Stimulated activated naive CD8-positive, alpha-beta T cell treated with anti-CD3 and anti-CD28 coated beads, Interleukin-15, amount 100 ng/mL, for 72 hours (primary cell): ENCODE data around the gene RMND5A.

ENCODE experiments used
- ATAC-seq: fragments of 150-1000 bp; cut with Tn5 transposase; 2 replicates; pipeline ENCODE4 v1.10.0; 2021; ENCODE audit warnings: mild to moderate bottlenecking, moderate library complexity
- DNase-seq, 2 donors: peaks; one replicate each; pipeline ENCODE4 v3.0.0; 2021 to 2022
- H3K27ac Mint-ChIP-seq, 2 donors: one replicate each; pipeline ENCODE4 v1.8.0; 2022; ENCODE audit warnings: mild to moderate bottlenecking in 2 of 2, mixed read lengths in 2 of 2, moderate library complexity in 2 of 2
- H3K27me3 Mint-ChIP-seq: one replicate; pipeline ENCODE4 v1.8.0; 2022; ENCODE audit warnings: mixed read lengths
- H3K4me1 Mint-ChIP-seq: one replicate; pipeline ENCODE4 v1.8.0; 2022; ENCODE audit warnings: mild to moderate bottlenecking, mixed read lengths
- H3K4me3 Mint-ChIP-seq, 2 donors: one replicate each; pipeline ENCODE4 v1.8.0; 2022; ENCODE audit warnings: mild to moderate bottlenecking in 2 of 2, mixed read lengths in 2 of 2, moderate library complexity in 1 of 2
- H3K9me3 Mint-ChIP-seq, 2 donors: one replicate each; pipeline ENCODE4 v1.8.0; 2022; ENCODE audit warnings: mixed read lengths in 2 of 2

RMND5A gene

DNA sequence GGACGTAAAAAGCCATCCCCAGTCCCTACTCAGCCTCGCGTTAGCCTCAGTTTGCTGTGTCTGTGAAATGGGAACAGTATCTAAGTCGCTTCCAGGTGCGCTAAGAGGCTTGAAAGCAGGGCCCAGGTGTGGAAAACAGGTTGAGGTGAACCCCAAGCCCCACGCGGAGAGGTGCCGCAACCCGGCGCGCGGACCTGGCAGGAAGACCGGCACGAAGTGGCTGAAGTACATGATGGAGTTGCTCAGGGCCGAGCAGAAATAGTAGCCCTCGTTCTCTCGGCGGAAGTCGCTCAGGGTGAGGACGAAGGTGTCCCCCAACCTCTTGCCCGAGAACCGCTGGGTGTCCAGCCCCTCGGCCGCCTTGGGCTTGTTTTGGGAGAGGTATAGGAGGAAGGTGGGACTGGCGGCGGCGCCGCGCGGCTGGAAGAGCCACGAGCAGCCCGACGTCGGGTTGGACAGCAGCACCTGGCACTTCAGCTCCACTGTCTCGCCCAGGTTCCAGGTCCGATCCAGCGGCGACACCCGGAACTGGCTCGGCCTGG is 70.1 kb downstream of the RMND5A start:
- H3K9me3 Mint-ChIP-seq, result peaks cover 3 to 5% of the 10 kb centered on the region in 2 donors
- DNase-seq, result peak; percentile 54 to 56
- H3K4me3 Mint-ChIP-seq, result peak overlapping the region; percentile 91 to 97
- no peaks in the 10 kb centered on the region for H3K27me3 Mint-ChIP-seq
- peaks cover 78% of the 10 kb centered on the region for H3K4me1 Mint-ChIP-seq
- no peak for ATAC-seq
- H3K27ac Mint-ChIP-seq, result peak overlapping the region; percentile 93 to 97

DNA sequence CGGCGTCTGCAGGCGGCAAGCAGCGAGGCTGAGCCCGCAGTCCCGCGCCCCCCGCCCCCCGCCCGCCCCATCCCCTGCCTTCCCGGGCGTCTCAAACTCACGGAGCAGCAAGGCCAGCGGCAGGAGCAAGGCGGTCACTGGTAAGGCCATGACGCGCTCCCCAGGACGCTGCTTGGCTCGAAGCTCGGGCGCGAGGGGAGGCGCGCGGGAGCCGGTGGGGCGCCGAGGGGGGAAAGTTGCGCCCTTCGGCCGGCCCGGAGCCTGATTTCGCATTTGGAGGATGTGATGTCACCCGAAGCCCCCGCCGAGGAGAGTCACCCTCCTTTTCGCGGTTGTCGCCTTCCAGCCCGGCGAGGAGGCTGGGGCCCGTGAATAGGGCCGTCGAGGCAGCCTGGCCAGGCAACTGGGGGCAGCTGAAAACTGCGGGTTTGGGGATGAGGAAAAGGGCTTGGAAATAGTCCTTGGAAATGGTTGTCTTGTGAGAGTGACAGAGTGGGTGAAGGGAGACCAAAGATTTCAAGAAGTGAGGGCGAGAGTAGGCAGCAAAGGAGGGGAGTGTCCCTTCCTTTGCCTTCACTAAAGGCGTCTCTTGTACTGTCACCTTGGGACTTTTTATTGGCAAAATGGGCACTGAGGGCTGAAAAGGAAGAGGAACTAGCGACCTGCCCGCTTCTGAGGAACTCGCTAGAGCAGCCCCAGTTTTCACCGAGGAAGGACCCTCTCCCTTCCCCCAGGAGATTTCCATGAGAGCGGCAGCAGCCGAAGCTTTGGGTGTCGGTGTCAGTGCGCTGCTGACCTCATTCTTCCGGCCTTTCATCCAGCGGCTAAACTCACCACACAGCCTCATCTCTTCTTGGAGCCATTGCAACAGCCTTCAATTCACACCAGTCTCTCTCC is 70.8 kb downstream of the RMND5A start, which contains the start of gene CD8A:
TSS of gene CD8A (minus strand) at position 238 of the 897 bp plus-strand sequence. CDS start at position 150, 88 bp downstream.
- ATAC-seq (peak; percentile 57), DNase-seq (peak; percentile 81 to 87)
- Mint-ChIP-seq H3K27ac (peak within 1 kb of the TSS; percentile 97 to 100), H3K4me1 (peaks cover 73% of the 10 kb centered on the region), H3K4me3 (peak within 1 kb of the TSS; percentile 91 to 97), H3K9me3 (peaks cover 11 to 12% of the 10 kb centered on the region in 2 donors), H3K27me3 (no peaks in the 10 kb centered on the region)

DNA sequence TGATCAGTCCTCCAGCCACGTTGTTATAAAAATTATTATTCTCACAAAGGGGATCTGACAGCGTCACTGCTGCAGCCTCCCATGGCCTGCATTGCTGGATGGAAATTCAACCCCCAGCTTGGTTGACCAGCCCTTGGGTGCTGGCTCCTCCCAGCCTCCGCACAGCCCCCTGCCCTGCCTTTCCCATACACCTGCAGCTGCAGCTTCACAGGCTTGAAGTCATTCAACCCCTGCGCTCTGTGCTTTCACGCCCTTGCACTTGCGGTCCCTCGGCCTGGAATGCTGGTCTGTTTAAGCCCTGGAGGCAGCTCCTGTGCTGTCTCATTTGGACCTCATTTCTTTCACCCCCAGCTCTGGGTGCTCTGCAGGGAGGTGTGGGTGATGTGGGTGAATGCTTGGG is 71.5 kb downstream of the RMND5A start:
- Mint-ChIP-seq H3K4me3 (peak overlapping the region; percentile 91 to 97), H3K4me1 (peaks cover 66% of the 10 kb centered on the region), H3K9me3 (peaks cover 17 to 18% of the 10 kb centered on the region in 2 donors), H3K27me3 (no peaks in the 10 kb centered on the region), H3K27ac (peak overlapping the region; percentile 97 to 100)
- DNase-seq, result no peak
- ATAC-seq, result peak; percentile 13

DNA sequence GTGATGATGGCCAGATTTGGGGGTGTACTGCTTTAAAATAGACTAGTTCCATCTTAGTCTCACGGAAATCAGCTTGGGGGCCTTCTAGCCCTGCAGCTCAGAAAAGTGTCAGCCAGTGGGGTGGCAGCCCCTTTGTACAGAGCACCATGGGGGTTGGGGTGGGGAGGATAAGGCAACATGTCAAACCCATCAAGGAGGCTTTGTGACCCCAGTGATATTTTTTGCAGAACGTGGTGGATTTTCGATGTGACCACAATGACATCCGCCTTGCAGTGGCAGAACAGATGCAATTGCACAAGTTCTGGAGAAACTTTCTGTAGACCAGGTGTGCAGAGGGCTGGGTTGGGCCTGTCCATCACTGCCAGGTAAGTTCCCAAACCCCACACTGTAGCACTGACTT is 73.7 kb downstream of the RMND5A start:
- peaks cover 47% of the 10 kb centered on the region for H3K4me1 Mint-ChIP-seq
- peak overlapping the region in 1 of 2 donors; percentile 93 for H3K27ac Mint-ChIP-seq
- H3K9me3 Mint-ChIP-seq, result peaks cover 26 to 28% of the 10 kb centered on the region in 2 donors
- peak overlapping the region; percentile 70 to 81 for H3K4me3 Mint-ChIP-seq
- H3K27me3 Mint-ChIP-seq, result no peaks in the 10 kb centered on the region
- peak in 1 of 2 donors; percentile 54 for DNase-seq
- ATAC-seq, result no peak

DNA sequence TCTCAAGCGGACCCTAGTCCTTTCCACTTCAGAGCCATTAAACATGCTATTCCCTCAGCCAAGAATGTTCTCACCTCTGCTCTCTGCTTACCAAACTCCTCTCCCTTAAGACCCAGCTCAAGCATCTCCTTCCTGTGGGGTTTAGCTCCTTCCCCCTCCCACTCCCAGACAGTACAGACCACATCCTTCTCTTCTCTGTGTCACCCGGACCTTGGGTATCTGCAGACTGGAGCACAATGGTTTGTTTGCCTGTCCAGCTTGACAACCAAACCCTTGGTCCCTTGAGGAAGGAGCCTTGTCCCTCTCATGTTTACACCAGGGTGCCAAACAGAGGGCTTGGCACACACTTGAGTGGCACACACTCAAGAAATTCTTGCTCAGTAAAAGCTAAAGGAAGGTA is 74.8 kb downstream of the RMND5A start:
- peaks cover 44% of the 10 kb centered on the region for H3K4me1 Mint-ChIP-seq
- H3K27ac Mint-ChIP-seq, result peak overlapping the region; percentile 2 to 28
- no peaks in the 10 kb centered on the region for H3K27me3 Mint-ChIP-seq
- DNase-seq, result peak in 1 of 2 donors; percentile 47
- peaks cover 26 to 28% of the 10 kb centered on the region in 2 donors for H3K9me3 Mint-ChIP-seq
- ATAC-seq, result peak; percentile 66
- H3K4me3 Mint-ChIP-seq, result peak overlapping the region; percentile 68 to 76

DNA sequence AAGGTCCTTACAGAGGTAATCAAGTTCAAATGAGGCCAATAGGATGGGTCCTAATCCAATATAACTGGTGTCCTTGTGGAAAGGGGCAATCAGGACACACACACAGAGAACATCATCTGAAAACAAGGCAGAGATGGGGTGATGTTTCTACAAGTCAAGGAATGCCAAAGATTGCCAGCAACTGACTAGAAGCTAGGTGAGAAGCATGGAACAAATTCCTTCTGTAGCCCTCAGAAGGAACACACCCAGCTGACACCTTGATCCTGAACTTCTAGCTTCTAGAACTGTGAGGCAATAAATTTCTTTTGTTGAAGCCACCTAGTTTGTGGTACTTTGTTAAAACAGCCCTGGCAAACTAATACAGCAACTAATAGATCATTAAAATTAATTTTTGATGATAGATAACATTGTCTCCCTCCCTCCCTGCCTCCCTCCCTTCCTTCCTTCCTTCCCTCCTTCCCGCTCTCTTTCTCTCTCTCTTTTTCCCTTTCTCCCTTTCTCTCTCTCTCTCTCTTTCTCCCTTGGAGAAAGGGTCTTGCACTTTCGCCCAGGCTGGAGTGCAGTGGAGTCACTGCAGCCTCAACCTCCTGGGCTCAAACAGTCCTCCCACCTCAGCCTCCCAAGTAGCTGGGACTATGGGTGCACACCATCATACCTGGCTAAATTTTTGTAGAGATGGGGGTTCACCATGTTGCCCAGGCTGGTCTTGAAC is 80.9 kb downstream of the RMND5A start:
- Mint-ChIP-seq H3K27me3 (no peaks in the 10 kb centered on the region), H3K4me3 (no peak overlapping the region), H3K27ac (no peak overlapping the region), H3K4me1 (peaks cover 26% of the 10 kb centered on the region), H3K9me3 (peaks cover 14 to 15% of the 10 kb centered on the region in 2 donors)
- DNase-seq, result no peak
- ATAC-seq, result no peak

DNA sequence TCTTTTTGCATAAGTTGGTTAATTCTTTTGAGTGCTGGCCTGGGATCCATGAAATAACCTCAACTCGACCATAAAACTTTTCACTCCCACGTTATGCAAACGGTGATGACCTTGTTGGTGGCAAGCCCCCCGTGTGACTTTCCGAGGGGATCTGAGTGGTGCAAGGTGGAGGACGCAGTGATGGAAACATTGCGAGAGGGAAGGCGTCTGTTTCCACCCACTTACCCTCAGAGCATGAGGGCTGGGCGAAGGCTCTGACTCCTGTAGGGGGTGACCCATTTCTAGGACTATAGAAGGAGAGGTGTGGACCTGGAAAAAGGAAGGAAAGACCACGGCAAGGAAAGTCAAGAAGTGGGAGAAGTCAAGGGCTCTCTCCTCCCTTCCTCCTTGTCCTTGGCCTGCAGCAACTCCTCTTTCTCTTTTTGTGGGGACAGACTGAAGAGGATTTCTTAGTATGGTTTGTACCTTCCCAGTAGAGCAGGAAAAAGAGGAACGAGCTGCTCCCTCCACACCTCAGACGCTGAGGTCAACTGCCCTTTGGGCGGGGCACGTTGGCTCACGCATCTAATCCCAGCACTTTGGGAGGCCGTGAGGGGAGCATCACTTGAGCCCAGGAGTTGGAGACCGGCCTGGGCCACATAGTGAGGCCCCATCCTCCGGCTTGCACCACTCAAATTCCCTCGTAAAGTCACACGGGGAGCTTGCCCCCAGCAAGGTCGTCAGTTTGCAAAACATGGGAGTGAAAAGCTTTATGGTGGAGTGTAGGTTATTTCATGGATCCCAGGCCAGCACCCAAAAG is 86.2 kb downstream of the RMND5A start:
- no peak for DNase-seq
- Mint-ChIP-seq H3K27me3 (no peaks in the 10 kb centered on the region), H3K27ac (peak overlapping the region; percentile 72 to 93), H3K9me3 (no peaks in the 10 kb centered on the region), H3K4me1 (peaks cover 33% of the 10 kb centered on the region), H3K4me3 (peak overlapping the region; percentile 88 to 93)
- no peak for ATAC-seq

DNA sequence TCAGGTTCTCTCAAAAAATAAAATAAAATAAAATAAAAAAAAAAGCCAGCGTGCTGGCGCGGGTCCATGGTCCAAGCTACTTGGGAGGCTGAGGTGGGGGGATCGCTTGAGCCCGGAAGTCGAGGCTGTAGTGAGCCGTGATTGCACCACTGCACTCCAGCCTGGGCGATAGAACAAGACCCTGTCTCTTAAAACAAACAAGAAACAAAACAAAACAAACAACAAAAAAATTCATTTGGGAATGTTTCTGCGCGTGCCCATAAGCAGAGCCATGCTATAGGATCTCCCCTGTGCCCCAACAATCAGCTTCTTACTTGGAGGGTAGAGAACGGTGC is 87.0 kb downstream of the RMND5A start:
- H3K27me3 Mint-ChIP-seq, result no peaks in the 10 kb centered on the region

DNA sequence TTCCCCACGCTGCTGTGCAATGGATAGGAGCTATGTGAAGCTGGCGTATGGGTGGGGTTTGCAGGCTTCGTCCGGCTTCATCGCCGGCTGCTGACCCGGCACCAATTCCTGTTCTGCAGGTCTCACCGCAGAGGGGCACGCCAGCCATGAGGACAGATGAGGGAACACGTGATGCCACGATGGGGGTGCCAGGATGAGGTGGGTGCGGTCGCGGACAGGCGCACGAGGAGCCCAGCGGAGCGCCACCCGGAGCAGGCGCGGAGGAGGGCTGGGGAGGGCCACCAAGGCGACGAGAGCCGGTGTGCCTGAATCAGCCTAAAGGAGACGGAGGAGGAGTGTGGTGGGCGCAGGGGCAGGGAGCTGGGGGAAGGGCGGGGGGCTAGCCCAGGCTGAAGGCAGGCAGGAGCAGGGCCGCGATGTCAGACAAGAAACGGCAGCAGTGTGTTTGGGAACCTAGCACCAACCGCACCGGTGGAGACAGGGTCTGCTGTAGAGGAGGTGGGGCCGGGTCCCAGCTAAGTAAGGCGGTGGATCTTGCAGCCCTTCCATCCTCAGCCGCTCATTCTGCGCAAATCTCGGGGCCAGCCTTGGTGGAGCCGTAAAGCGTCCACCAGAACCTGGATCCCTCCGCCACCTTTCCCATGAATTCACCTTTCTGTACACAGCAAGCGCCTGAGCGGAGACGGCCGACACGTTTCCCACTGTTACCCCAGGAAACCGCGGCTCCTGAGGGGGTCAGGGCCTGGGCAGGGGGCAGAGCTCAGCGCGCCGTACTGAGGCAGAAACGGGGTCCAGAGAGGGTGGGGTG is 87.6 kb downstream of the RMND5A start:
- H3K4me1 Mint-ChIP-seq, result peaks cover 47% of the 10 kb centered on the region
- no peaks in the 10 kb centered on the region for H3K27me3 Mint-ChIP-seq
- peaks cover 0 to 4% of the 10 kb centered on the region in 2 donors for H3K9me3 Mint-ChIP-seq
- peak overlapping the region; percentile 88 to 93 for H3K4me3 Mint-ChIP-seq
- peak; percentile 86 to 95 for DNase-seq
- H3K27ac Mint-ChIP-seq, result peak overlapping the region; percentile 96 to 97
- ATAC-seq, result peak; percentile 74

More for the DNA sequence above, 87.0 kb downstream of the RMND5A start:
- H3K4me3 Mint-ChIP-seq, result peak overlapping the region; percentile 88 to 93
- peaks cover 41% of the 10 kb centered on the region for H3K4me1 Mint-ChIP-seq
- ATAC-seq (peak; percentile 0), DNase-seq (no peak)
- peak overlapping the region; percentile 96 to 97 for H3K27ac Mint-ChIP-seq
- no peaks in the 10 kb centered on the region for H3K9me3 Mint-ChIP-seq

DNA sequence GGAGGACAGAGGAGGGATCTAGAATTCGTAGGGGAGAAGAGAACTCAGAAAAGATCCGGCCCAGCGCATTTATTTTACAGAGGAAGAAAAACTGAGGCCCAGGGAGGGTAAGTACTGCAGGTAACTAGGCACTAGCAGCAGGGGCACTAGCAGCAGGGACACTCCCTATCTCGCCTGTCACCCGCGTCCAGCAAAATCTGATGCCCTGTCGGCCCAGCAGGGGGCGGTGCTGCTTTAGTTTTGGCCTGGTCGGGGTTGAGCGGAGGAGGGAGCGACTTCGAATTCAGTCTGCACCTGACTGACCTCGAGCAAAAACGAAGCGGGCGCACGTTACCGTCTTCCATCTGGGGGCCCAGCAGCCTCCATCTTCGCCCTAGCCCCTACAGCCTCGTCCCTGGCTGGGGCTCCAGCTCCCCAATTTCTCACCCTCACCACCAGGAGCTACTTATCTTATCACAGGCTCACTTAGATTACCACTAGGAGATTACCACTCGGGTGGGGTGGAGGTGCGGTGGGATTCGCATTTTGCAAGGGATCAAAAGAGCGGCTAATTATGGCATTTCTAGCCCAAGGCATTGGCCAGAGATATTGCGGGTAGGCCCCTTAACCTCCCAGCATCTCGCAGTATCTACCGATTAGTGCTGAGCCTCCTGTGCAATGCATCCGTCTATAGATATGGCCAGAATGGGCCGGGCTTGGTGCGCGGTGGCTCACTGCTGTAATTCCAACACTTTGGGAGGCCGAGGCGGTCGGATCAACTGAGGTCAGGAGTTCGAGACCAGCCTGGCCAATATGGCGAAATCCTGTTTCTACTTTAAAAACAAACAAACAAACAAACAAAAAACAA is 88.4 kb downstream of the RMND5A start:
- Mint-ChIP-seq H3K27ac (peak overlapping the region; percentile 96 to 97), H3K4me1 (peaks cover 53% of the 10 kb centered on the region), H3K4me3 (peak overlapping the region; percentile 88 to 93), H3K27me3 (no peaks in the 10 kb centered on the region), H3K9me3 (peaks cover 0 to 5% of the 10 kb centered on the region in 2 donors)
- DNase-seq (peak; percentile 99), ATAC-seq (peak; percentile 83)

DNA sequence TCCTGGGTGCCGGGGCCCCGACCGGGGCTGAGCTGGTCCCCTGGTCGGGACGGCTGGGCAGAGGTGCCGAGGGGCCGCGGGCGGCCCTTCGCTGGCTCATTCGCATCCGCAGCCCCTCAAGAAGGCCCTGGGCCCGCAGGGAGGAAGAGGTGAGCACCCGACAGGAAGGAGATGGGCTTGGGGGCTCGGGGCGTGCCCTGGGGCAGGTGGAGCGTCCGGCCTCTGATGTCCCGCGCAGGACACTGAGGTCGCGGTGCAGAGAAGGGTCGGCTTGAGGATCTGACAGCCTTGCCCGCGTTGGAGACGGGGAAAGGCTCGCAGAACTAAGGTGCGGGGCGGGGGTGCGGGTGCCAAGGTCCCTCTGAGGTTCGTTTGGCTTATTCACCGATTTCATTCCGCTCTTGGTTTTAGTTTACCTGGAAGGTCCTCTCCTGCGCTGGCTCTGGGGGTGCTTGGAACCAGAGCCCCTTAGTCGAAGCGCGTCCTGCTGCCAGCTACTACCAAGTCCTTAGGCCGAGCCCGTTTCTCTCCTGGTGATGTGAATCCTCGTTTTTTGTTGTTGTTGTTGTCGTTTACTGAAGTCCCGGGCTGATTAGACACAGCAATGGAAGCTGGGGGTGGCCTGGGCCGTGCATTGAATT is 89.5 kb downstream of the RMND5A start:
- H3K9me3 Mint-ChIP-seq, result peaks cover 0 to 5% of the 10 kb centered on the region in 2 donors
- H3K27ac Mint-ChIP-seq, result peak overlapping the region; percentile 70 to 94
- ATAC-seq, result no peak
- DNase-seq, result peak; percentile 60 to 61
- peaks cover 54% of the 10 kb centered on the region for H3K4me1 Mint-ChIP-seq
- peak overlapping the region; percentile 88 to 93 for H3K4me3 Mint-ChIP-seq
- no peaks in the 10 kb centered on the region for H3K27me3 Mint-ChIP-seq

DNA sequence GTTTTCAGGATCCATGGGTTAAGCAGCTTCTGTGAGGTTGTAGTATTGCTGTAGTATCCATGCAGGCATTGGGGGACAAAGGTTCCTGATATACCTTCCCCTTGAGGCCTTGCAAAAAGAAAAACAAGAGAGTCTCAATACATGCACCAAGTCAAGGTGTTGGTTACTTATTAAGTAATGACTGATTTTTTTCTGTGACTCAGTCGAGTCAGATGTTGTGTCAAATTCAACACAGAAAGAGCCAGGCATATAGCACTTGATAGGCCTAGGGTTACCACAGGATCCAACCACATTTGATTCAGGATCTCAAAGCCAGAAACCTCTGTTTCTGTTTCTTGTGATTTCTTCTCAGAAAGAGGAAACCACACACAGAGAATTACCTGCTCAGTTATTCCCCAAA is 95.5 kb downstream of the RMND5A start:
- ATAC-seq, result peak; percentile 96
- no peak for DNase-seq
- H3K4me1 Mint-ChIP-seq, result peaks cover 91% of the 10 kb centered on the region

More for the DNA sequence above, 95.5 kb downstream of the RMND5A start:
- Mint-ChIP-seq H3K27ac (peak overlapping the region; percentile 20 to 93), H3K4me3 (peak overlapping the region; percentile 73 to 82), H3K9me3 (peaks cover 0 to 5% of the 10 kb centered on the region in 2 donors), H3K27me3 (no peaks in the 10 kb centered on the region)
